Endothelial cell of umbilical vein (primary cell): ENCODE data around the gene KCTD6. TPM values are rescaled to one million over a fixed set of nuclear protein-coding genes. Genes with fewer than 3 reads are reported as not detected.

Source experiments
- BruUV-seq: library from RNA; stranded (reverse); fragments of 400-500 nt; replicated peaks from 2 replicates; lab custom pipeline; 2021; lab: Mats Ljungman, UMichigan
- CTCF ChIA-PET: fragments of 300-600, 350-600 bp; sonication (Branson Sonifier 250); formaldehyde crosslinking; loops from one replicate; lab custom pipeline; 2021; ENCODE audit warnings: antibody characterized with exemption, inconsistent platforms; lab: Charles Lee
- POLR2A ChIA-PET: fragments of 300-600, 350-600 bp; sonication (Branson Sonifier 250); formaldehyde crosslinking; loops from one replicate; lab custom pipeline; 2021; ENCODE audit warnings: antibody characterized with exemption, inconsistent platforms; lab: Charles Lee
- DNase-seq: peaks from one replicate; pipeline ENCODE4 v3.0.0-alpha.2; 2011; ENCODE audit warnings: low read depth, low spot score
- FAIRE-seq: peaks from 2 replicates; lab custom pipeline; 2011; peaks lifted over from hg19 to GRCh38; lab: Jason Lieb, UNC
- H2AFZ ChIP-seq: 2 replicates; pipeline ENCODE4 v1.6.0; 2012; ENCODE audit warnings: low read depth, low read length, control low read depth, inconsistent platforms
- H3K27ac ChIP-seq: 2 replicates; pipeline ENCODE4 v1.5.1; 2011; ENCODE audit warnings: low read depth, mild to moderate bottlenecking, control low read depth, low read length, moderate library complexity; ENCODE audit not compliant: insufficient read depth
- H3K27me3 ChIP-seq, 2 experiments: 2 replicates each; pipeline versions ENCODE4 v1.6.0 to v1.6.1; 2011; ENCODE audit warnings: low read length in 2 of 2, mixed read lengths in 1 of 2; ENCODE audit not compliant: control insufficient read depth in 2 of 2, insufficient read depth in 2 of 2
- H3K36me3 ChIP-seq, 2 experiments: 2 replicates in 1 of 2; 3 replicates in 1 of 2; pipeline ENCODE4 v1.5.1; 2011; ENCODE audit warnings: low read length in 2 of 2, mild to moderate bottlenecking in 1 of 2, moderate library complexity in 1 of 2; ENCODE audit not compliant: control insufficient read depth in 2 of 2, insufficient read depth in 2 of 2; ENCODE audit errors: extremely low read depth in 1 of 2
- H3K4me1 ChIP-seq: 3 replicates; pipeline ENCODE4 v1.5.1; 2011; ENCODE audit warnings: mild to moderate bottlenecking, low read length; ENCODE audit not compliant: control insufficient read depth, insufficient read depth; ENCODE audit errors: extremely low read depth
- H3K4me2 ChIP-seq: 2 replicates; pipeline ENCODE4 v1.6.1; 2011; ENCODE audit warnings: low read length, control low read depth, mixed read lengths; ENCODE audit not compliant: insufficient read depth
- H3K4me3 ChIP-seq, 3 experiments: fragments of 200-600 bp in 1 of 3; sonication (generic), shearing (Covaris generic) in 1 of 3; replicated peaks in 1 of 3; 2 replicates each; pipeline ENCODE4 v1.5.1; 2011 to 2016; ENCODE audit warnings: control low read depth in 3 of 3, low read length in 3 of 3, mild to moderate bottlenecking in 2 of 3, inconsistent platforms in 1 of 3, low read depth in 1 of 3, moderate library complexity in 1 of 3; ENCODE audit not compliant: insufficient read depth in 1 of 3
- H3K79me2 ChIP-seq: 2 replicates; pipeline ENCODE4 v1.6.0; 2012; ENCODE audit warnings: low read length, inconsistent platforms; ENCODE audit not compliant: control insufficient read depth, insufficient read depth
- H3K9ac ChIP-seq: replicated peaks from 2 replicates; pipeline ENCODE3; 2011; ENCODE audit warnings: low read length, control low read depth; ENCODE audit not compliant: insufficient read depth; ENCODE audit errors: extremely low read depth
- H3K9me1 ChIP-seq: replicated peaks from 3 replicates; pipeline ENCODE4 v1.6.0; 2011; ENCODE audit warnings: mild to moderate bottlenecking, low read length; ENCODE audit not compliant: control insufficient read depth, insufficient read depth; ENCODE audit errors: extremely low read depth
- H3K9me3 ChIP-seq: replicated peaks from 2 replicates; pipeline ENCODE4 v1.5.1; 2012; ENCODE audit warnings: low read length, inconsistent platforms; ENCODE audit not compliant: control insufficient read depth, insufficient read depth
- H4K20me1 ChIP-seq: replicated peaks from 2 replicates; pipeline ENCODE3; 2011; ENCODE audit warnings: mild to moderate bottlenecking, low read length; ENCODE audit not compliant: control insufficient read depth, insufficient read depth; ENCODE audit errors: extremely low read depth
- EZH2 ChIP-seq: IDR thresholded peaks from 2 replicates; pipeline ENCODE4 v1.6.1; 2012; ENCODE audit warnings: borderline replicate concordance, low read depth, mild to moderate bottlenecking, moderate library complexity, low read length, inconsistent platforms; ENCODE audit not compliant: severe bottlenecking
- FOS ChIP-seq: IDR thresholded peaks from 2 replicates; pipeline ENCODE4 v1.6.1; 2011; ENCODE audit warnings: mild to moderate bottlenecking, low read length, moderate library complexity, borderline replicate concordance; ENCODE audit not compliant: insufficient read depth
- GATA2 ChIP-seq: IDR thresholded peaks from 2 replicates; pipeline ENCODE4 v1.7.0; 2011; ENCODE audit warnings: low read depth, mild to moderate bottlenecking, moderate library complexity, mixed read lengths, low read length; ENCODE audit not compliant: insufficient read length, insufficient read depth
- JUN ChIP-seq: IDR thresholded peaks from 2 replicates; pipeline ENCODE4 v1.6.1; 2011; ENCODE audit warnings: borderline replicate concordance, low read depth; ENCODE audit not compliant: insufficient read length, insufficient read depth
- MYC ChIP-seq: IDR thresholded peaks from one replicate; pipeline ENCODE4 v1.6.1; 2011; ENCODE audit warnings: mild to moderate bottlenecking, low read depth, low read length
- POLR2AphosphoS5 ChIP-seq: IDR thresholded peaks from 2 replicates; pipeline ENCODE4 v1.6.1; 2012; ENCODE audit warnings: low read depth, mild to moderate bottlenecking, control low read depth, low read length, moderate library complexity; ENCODE audit not compliant: insufficient read depth
- dilution Hi-C: fragments of 300-500 bp; cut with MboI; formaldehyde crosslinking; loops from one replicate; pipeline ENCODE4 v1.15.0; 2019; ENCODE audit warnings: low sequenced_read_pairs; ENCODE audit not compliant: extremely low pct_ligation_motif_present
- intact Hi-C: fragments of 100-400 bp; cut with micrococcal nuclease; formaldehyde crosslinking; loops from one replicate; pipeline ENCODE4 v1.10.0; 2022
- polyA plus RNA-seq, 4 experiments: library from polyadenylated mRNA; depleted of rRNA in 3 of 4; stranded (reverse) in 3 of 4; unstranded in 1 of 4; fragments of >200 nt; gene quantifications; 2 replicates each; pipeline versions ENCODE4 v1.2.1 to v1.2.3, GENCODE V29; 2011 to 2012; ENCODE audit warnings: missing spikeins in 1 of 4
- total RNA-seq: library from RNA; stranded (reverse); gene quantifications from 2 replicates; pipeline ENCODE4 v1.2.3, GENCODE V29; 2021

KCTD6 gene
- total and polyA plus RNA-seq, 2 donors (not counting 3 experiments of a cell fraction or from before 2014, with no cell fraction given): 6.4 TPM

DNA sequence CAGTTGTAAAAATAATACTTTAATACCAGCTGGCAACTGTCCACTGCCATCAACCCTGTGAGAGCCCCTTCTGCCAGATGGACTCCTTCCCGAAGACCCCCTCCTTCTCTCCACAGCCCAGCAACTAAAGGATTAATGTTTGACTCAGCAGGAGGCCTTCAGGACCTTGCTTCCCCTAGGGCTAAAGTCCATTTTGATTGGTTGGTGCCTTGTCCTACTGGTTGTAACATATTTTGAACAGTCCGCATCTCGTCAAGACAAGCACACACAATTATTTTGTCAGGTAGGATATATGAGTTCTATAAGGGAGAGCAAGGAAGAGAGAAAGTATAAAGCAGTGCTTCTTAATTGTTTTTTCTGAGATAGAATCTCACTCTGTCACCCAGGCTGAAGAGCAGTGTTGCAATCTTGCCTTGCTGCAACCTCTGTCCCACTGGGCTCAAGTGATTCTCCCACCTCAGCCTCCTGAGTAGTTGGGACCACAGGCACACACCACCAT, 26.4 kb downstream of the KCTD6 start:
- FAIRE-seq (no peak), DNase-seq (no peak)
- Histone ChIP-seq H3K79me2 (no peaks in the 10 kb centered on the region), H3K27me3 (peaks cover 0 to 2% of the 10 kb centered on the region in 2 experiments), H3K9me1 (no peaks in the 10 kb centered on the region), H3K9me3 (no peaks in the 10 kb centered on the region), H3K27ac (no peak overlapping the region), H3K4me2 (no peak overlapping the region), H3K36me3 (no peaks in the 10 kb centered on the region), H3K9ac (no peak overlapping the region), H2AFZ (no peak overlapping the region), H4K20me1 (no peaks in the 10 kb centered on the region), H3K4me1 (no peaks in the 10 kb centered on the region), H3K4me3 (no peak overlapping the region)
- dilution Hi-C loops (no loop called here), intact Hi-C loops (no loop called here)
- TF ChIP-seq EZH2 (no peak), JUN (no peak), FOS (no peak)
- no TSS peak for BruUV-seq
- ChIA-PET CTCF (interaction anchor here (0.6 to 1.0 kb wide), 2 partner anchors 13 to 20 kb away, joined by 3 to 4 read pairs; no protein-coding TSS in a partner anchor), POLR2A (no interaction called here)

DNA sequence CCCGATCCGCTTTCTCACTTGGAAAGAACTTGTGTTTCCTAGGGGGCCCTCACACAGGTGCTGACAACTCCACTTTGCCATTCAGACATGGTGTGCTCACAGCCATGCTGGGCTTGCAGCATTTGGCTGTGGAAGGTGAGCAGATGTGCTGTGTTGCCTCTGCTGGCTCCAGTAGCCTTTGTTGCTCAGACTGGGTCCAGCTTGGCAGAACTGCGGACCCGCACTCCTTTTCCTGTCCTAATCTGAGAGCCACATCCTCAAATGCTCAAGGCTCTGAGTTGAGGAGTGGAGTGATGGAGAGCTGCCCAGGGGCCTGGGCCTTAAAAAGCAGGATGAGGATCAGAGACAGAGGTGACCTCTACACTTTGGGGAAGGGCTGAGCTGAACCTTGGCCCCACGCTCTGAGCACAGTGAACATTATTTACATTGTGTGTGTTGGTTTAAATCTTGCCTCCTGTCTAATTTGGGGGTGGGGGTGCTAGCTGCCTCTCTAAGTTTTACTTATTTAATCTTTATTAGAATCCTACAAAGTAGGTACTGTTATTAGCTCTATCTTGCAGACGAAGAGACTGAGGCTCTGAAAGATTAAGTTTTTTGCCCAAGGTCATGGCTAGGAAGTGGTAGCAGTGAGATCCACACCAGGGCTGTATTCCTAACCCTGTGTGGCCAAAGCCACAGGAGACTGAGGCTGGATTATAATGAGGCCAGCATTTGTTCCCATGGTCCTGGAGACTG, 27.9 kb downstream of the KCTD6 start:
- dilution Hi-C loops: no loop called here
- Histone ChIP-seq H3K27ac (no peak overlapping the region), H2AFZ (no peak overlapping the region), H4K20me1 (no peaks in the 10 kb centered on the region), H3K9me1 (no peaks in the 10 kb centered on the region), H3K79me2 (no peaks in the 10 kb centered on the region), H3K27me3 (no peaks in the 10 kb centered on the region), H3K9me3 (no peaks in the 10 kb centered on the region), H3K4me2 (no peak overlapping the region), H3K36me3 (no peaks in the 10 kb centered on the region), H3K4me1 (no peaks in the 10 kb centered on the region), H3K4me3 (no peak overlapping the region), H3K9ac (no peak overlapping the region)
- no peak for TF ChIP-seq EZH2
- TF ChIP-seq POLR2AphosphoS5: no peak
- TF ChIP-seq GATA2: no peak
- TF ChIP-seq MYC: no peak
- CTCF ChIA-PET: interaction anchor here (0.8 kb wide), 1 partner anchor 8 kb away, joined by 3 read pairs; no protein-coding TSS in a partner anchor
- DNase-seq (no peak), FAIRE-seq (no peak)
- intact Hi-C loops: no loop called here
- POLR2A ChIA-PET: no interaction called here
- no TSS peak for BruUV-seq
